Thoracic aorta (tissue), 2 donors: ENCODE measurements around the gene PML. TPM values are rescaled to one million over a fixed set of nuclear protein-coding genes. Genes with fewer than 3 reads are reported as not detected.

ENCODE experiments used
- ATAC-seq: fragments of 150-250 bp; one replicate; pipeline ENCODE4 v1.8.0; 2017; ENCODE audit warnings: low read depth; ENCODE audit not compliant: insufficient number of reproducible peaks, low FRiP score
- DNase-seq: peaks from one replicate; pipeline ENCODE4 v3.0.0-alpha.2; 2020; ENCODE audit warnings: low spot score
- H3K27ac ChIP-seq, 2 donors: fragments of 200-600 bp; sonication (generic); 1 replicate in 1 of 2; 2 replicates in 1 of 2; pipeline ENCODE4 v1.5.1; 2016; ENCODE audit warnings: mild to moderate bottlenecking in 2 of 2, moderate library complexity in 2 of 2
- H3K27me3 ChIP-seq: fragments of 200-600 bp; sonication (generic); replicated peaks from 2 replicates; pipeline ENCODE4 v1.6.0; 2016; ENCODE audit warnings: mild to moderate bottlenecking; ENCODE audit not compliant: insufficient read depth
- H3K36me3 ChIP-seq: fragments of 200-600 bp; sonication (generic); one replicate; pipeline ENCODE4 v1.5.1; 2016
- H3K4me1 ChIP-seq, 2 donors: fragments of 200-600 bp; sonication (generic); 1 replicate in 1 of 2; 2 replicates in 1 of 2; pipeline versions ENCODE4 v1.5.1 to v1.6.0; 2016; ENCODE audit warnings: low read depth in 2 of 2, mild to moderate bottlenecking in 1 of 2; ENCODE audit not compliant: control insufficient read depth in 1 of 2
- H3K4me3 ChIP-seq: fragments of 200-600 bp; sonication (generic); 2 replicates; pipeline ENCODE4 v1.5.1; 2016; ENCODE audit warnings: mild to moderate bottlenecking
- H3K9me3 ChIP-seq: fragments of 200-600 bp; sonication (generic); 2 replicates; pipeline ENCODE4 v1.5.1; 2016
- total RNA-seq, 2 donors: library from RNA; depleted of rRNA; stranded (reverse); fragments of >200 nt; gene quantifications; one replicate each; pipeline versions ENCODE4 v1.1.0 to v1.2.3, GENCODE V29; 2016
- TF ChIP-seq, protein P1 (sequence below): fragments of 200-600 bp; sonication (generic); IDR thresholded peaks from one replicate; pipeline ENCODE4 v1.5.1; 2019; ENCODE audit warnings: antibody characterized with exemption

Gene PML, protein sequence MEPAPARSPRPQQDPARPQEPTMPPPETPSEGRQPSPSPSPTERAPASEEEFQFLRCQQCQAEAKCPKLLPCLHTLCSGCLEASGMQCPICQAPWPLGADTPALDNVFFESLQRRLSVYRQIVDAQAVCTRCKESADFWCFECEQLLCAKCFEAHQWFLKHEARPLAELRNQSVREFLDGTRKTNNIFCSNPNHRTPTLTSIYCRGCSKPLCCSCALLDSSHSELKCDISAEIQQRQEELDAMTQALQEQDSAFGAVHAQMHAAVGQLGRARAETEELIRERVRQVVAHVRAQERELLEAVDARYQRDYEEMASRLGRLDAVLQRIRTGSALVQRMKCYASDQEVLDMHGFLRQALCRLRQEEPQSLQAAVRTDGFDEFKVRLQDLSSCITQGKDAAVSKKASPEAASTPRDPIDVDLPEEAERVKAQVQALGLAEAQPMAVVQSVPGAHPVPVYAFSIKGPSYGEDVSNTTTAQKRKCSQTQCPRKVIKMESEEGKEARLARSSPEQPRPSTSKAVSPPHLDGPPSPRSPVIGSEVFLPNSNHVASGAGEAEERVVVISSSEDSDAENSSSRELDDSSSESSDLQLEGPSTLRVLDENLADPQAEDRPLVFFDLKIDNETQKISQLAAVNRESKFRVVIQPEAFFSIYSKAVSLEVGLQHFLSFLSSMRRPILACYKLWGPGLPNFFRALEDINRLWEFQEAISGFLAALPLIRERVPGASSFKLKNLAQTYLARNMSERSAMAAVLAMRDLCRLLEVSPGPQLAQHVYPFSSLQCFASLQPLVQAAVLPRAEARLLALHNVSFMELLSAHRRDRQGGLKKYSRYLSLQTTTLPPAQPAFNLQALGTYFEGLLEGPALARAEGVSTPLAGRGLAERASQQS
- 100 to 1,000 TPM in 1 of 2 donors, 10 to 100 TPM in 1; 77.2 to 138 TPM for total RNA-seq

DNA sequence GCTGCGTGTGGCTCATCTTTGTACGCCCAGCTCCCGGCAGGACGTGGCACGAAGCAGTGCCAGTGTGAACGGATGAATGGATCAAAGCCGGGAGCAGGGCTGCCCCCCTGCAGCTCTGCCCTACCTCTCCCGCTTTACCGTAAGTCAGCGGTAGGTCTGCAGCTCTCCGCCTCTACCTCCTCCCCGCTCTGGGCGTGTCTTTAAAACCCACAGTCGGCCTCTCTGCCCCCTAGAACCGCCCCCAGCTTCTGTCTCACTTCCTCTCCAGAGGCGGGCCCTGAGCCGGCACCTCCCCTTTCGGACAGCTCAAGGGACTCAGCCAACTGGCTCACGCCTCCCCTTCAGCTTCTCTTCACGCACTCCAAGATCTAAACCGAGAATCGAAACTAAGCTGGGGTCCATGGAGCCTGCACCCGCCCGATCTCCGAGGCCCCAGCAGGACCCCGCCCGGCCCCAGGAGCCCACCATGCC is at the start of gene PML:
PML (plus strand) TSS at position 304 of the 471 bp plus-strand sequence; CDS start at position 401, 97 bp downstream.
- DNase-seq = peak; percentile 97

DNA sequence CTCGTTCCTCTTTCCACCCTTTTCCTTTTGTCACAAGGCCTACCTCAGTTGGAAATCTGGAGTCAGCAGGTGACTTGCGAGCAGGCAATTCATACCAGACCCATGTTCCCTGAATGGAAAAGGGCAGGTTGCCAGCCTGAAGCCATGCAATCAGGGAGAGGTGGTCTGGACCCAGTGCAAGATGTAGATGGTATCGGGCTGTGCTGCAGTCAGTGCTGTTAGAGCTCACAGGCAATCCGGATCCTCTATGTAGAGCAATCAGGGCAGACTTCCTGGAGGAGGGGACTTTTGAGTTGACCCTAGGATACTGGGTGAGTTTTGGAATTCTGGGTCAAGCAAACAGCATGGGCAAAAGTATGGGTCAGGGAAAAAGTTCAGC is 49.4 kb upstream of the PML start:
- TF ChIP-seq, protein P1, sequence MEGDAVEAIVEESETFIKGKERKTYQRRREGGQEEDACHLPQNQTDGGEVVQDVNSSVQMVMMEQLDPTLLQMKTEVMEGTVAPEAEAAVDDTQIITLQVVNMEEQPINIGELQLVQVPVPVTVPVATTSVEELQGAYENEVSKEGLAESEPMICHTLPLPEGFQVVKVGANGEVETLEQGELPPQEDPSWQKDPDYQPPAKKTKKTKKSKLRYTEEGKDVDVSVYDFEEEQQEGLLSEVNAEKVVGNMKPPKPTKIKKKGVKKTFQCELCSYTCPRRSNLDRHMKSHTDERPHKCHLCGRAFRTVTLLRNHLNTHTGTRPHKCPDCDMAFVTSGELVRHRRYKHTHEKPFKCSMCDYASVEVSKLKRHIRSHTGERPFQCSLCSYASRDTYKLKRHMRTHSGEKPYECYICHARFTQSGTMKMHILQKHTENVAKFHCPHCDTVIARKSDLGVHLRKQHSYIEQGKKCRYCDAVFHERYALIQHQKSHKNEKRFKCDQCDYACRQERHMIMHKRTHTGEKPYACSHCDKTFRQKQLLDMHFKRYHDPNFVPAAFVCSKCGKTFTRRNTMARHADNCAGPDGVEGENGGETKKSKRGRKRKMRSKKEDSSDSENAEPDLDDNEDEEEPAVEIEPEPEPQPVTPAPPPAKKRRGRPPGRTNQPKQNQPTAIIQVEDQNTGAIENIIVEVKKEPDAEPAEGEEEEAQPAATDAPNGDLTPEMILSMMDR = no peak

More for the DNA sequence above, at the start of gene PML:
- peak; percentile 62 for ATAC-seq
- Histone ChIP-seq H3K36me3 (peaks cover 17% of the 10 kb centered on the region), H3K4me3 (peak within 1 kb of the TSS; percentile 95), H3K9me3 (no peaks in the 10 kb centered on the region), H3K4me1 (peaks cover 56 to 79% of the 10 kb centered on the region in 2 donors), H3K27me3 (no peaks in the 10 kb centered on the region), H3K27ac (peak within 1 kb of the TSS; percentile 89 to 90)
- TF ChIP-seq, protein P1 = no peak

DNA sequence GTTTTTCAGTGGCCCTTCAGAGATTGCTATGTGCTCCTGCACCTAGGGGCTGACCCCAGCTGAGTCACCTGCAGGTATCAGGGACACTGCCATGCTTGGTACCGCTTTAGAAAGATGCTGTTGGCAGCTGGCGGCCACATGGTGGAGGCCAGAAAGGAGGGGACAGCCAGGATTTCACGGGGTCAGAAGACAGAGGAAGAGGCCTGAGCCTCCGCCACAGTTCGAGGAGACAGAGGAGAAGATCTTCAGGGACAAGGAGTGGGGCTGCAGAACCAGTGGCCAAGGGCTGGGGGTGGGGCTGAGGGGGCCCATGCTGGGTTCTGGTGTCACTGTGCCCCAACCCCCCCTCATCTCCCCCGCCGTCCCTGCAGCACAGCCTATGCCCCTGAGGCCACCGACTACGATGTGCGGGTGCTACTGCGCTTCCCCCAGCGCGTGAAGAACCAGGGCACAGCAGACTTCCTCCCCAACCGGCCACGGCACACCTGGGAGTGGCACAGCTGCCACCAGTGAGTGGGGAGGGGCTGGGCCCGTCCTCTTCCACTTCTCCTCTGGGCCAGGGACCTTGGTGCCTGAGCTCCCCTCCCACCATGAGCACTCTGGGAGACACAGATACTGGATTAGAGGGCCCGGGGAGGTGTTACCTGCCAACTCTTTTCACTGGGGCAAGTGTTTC is 48.3 kb upstream of the PML start:
- DNase-seq (no peak), ATAC-seq (no peak)
- H3K27me3 ChIP-seq = no peaks in the 10 kb centered on the region
- no peaks in the 10 kb centered on the region for H3K9me3 ChIP-seq
- H3K4me1 ChIP-seq = peaks cover 37 to 57% of the 10 kb centered on the region in 2 donors
- TF ChIP-seq, protein P1 = no peak
- peaks cover 40% of the 10 kb centered on the region for H3K36me3 ChIP-seq
- H3K4me3 ChIP-seq = no peak overlapping the region
- H3K27ac ChIP-seq = peak overlapping the region; percentile 50 to 93

More for the DNA sequence above, 49.4 kb upstream of the PML start:
- DNase-seq (no peak), ATAC-seq (no peak)
- peaks cover 37 to 58% of the 10 kb centered on the region in 2 donors for H3K4me1 ChIP-seq
- H3K27me3 ChIP-seq = no peaks in the 10 kb centered on the region
- no peak overlapping the region for H3K4me3 ChIP-seq
- H3K9me3 ChIP-seq = no peaks in the 10 kb centered on the region
- H3K27ac ChIP-seq = peak overlapping the region; percentile 93 to 95
- H3K36me3 ChIP-seq = peaks cover 40% of the 10 kb centered on the region

DNA sequence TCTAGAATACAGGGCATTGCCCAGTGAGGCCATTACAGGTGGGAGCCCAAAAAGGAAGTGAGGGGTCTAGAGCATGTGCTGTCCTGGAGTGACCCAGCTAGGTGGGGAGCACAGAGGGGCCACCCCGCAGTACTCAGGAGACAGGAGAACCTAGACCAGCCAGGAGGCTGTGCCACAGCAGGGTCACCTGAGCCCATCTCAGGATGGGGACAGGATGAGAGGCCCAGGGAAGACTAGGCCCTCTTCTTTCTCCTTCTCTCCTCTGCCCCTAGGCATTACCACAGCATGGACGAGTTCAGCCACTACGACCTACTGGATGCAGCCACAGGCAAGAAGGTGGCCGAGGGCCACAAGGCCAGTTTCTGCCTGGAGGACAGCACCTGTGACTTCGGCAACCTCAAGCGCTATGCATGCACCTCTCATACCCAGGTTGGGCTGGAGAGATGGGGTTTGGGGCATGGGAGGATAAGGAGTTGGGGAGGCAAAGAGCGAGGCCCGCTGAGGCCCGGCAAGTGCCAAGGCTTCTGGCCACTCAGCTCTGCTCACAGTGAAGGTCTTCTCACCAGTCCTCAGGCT is 47.6 kb upstream of the PML start:
- peaks cover 40% of the 10 kb centered on the region for H3K36me3 ChIP-seq
- H3K27me3 ChIP-seq = no peaks in the 10 kb centered on the region
- TF ChIP-seq, protein P1 = no peak
- no peak overlapping the region for H3K4me3 ChIP-seq
- H3K4me1 ChIP-seq = peaks cover 34 to 56% of the 10 kb centered on the region in 2 donors
- peak overlapping the region; percentile 50 to 93 for H3K27ac ChIP-seq
- ATAC-seq = no peak
- no peak for DNase-seq
- H3K9me3 ChIP-seq = no peaks in the 10 kb centered on the region
